ENCODE results near the gene OR2A25. TPM values are rescaled to one million over a fixed set of nuclear protein-coding genes. Genes with fewer than 3 reads are reported as not detected.

OR2A25 gene
- total and polyA plus RNA-seq, 2 experiments from 2014 or later = not detected

DNA sequence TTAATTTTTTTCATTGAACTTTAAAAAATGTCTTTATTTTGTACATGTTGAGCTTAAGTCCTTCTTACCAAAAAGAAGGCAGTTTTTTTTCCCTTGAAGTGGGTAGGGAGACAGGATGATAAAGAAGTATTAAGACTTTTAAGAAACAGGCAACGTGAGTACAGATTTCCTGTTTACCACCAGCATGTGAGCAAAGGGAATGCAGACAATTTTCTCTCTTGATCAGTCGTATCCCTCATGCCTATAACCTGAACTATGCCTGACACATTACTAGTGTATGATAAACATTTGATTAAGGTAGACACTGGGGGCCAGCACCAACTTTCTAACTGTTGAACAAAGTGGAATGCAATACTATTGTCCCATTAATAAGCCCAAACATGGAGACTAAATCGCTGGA lies 31.0 kb downstream of the OR2A25 start:
- Histone ChIP-seq H3K9me2 (replicated peaks; ENCODE audit: insufficient read depth) (no peaks in the 10 kb centered on the region), H3K79me2 (no peaks in the 10 kb centered on the region), H3K36me3 (replicated peaks; ENCODE audit: insufficient read depth, low read depth) (no peaks in the 10 kb centered on the region), H3K4me1 (ENCODE audit: insufficient read depth) (no peaks in the 10 kb centered on the region), H2AFZ (no peak overlapping the region), H3K4me3 (no peak overlapping the region), H3K27ac (no peak overlapping the region), H3K4me2 (no peak overlapping the region), H3K27me3 (no peaks in the 10 kb centered on the region), H3K9me3 (ENCODE audit: low read depth) (no peaks in the 10 kb centered on the region), H4K20me1 (ENCODE audit: insufficient read depth, poor library complexity, severe bottlenecking) (no peaks in the 10 kb centered on the region)
- DNase-seq (ENCODE audit: low spot score) = no peak
- WGBS (ENCODE audit: low lambda C conversion rate, missing lambda C conversion rate) = 65% methylated on average over 3 of the region's 3 CpGs
- TF ChIP-seq, protein P1, sequence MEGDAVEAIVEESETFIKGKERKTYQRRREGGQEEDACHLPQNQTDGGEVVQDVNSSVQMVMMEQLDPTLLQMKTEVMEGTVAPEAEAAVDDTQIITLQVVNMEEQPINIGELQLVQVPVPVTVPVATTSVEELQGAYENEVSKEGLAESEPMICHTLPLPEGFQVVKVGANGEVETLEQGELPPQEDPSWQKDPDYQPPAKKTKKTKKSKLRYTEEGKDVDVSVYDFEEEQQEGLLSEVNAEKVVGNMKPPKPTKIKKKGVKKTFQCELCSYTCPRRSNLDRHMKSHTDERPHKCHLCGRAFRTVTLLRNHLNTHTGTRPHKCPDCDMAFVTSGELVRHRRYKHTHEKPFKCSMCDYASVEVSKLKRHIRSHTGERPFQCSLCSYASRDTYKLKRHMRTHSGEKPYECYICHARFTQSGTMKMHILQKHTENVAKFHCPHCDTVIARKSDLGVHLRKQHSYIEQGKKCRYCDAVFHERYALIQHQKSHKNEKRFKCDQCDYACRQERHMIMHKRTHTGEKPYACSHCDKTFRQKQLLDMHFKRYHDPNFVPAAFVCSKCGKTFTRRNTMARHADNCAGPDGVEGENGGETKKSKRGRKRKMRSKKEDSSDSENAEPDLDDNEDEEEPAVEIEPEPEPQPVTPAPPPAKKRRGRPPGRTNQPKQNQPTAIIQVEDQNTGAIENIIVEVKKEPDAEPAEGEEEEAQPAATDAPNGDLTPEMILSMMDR (IDR thresholded peaks at IDR 0.05; ENCODE audit: poor library complexity) = no peak
- TF ChIP-seq EZH2phosphoT487 (IDR thresholded peaks at IDR 0.05; ENCODE audit: low read depth, severe bottlenecking, unreplicated experiment) = no peak
- no peak for TF ChIP-seq EZH2 (IDR thresholded peaks at IDR 0.05; ENCODE audit: borderline replicate concordance)

GRCh38 chr7:144102041-144102440 lies 32.4 kb downstream of the OR2A25 start:
- Histone ChIP-seq H2AFZ (no peak overlapping the region), H3K4me1 (ENCODE audit: insufficient read depth) (no peaks in the 10 kb centered on the region), H3K36me3 (replicated peaks; ENCODE audit: insufficient read depth, low read depth) (no peaks in the 10 kb centered on the region), H3K4me2 (no peak overlapping the region), H3K9me2 (replicated peaks; ENCODE audit: insufficient read depth) (no peaks in the 10 kb centered on the region), H3K27me3 (no peaks in the 10 kb centered on the region), H4K20me1 (ENCODE audit: insufficient read depth, poor library complexity, severe bottlenecking) (no peaks in the 10 kb centered on the region), H3K4me3 (no peak overlapping the region), H3K27ac (no peak overlapping the region), H3K9me3 (ENCODE audit: low read depth) (no peaks in the 10 kb centered on the region), H3K79me2 (no peaks in the 10 kb centered on the region)
- TF ChIP-seq, protein P1 (IDR thresholded peaks at IDR 0.05; ENCODE audit: poor library complexity) = no peak
- TF ChIP-seq EZH2 (IDR thresholded peaks at IDR 0.05; ENCODE audit: borderline replicate concordance) (no peak), EZH2phosphoT487 (IDR thresholded peaks at IDR 0.05; ENCODE audit: low read depth, severe bottlenecking, unreplicated experiment) (no peak)
- DNase-seq (ENCODE audit: low spot score) = no peak

GRCh38 chr7:144105211-144105610 lies 35.6 kb downstream of the OR2A25 start:
- Histone ChIP-seq H4K20me1 (ENCODE audit: insufficient read depth, poor library complexity, severe bottlenecking) (no peaks in the 10 kb centered on the region), H2AFZ (no peak overlapping the region), H3K4me2 (no peak overlapping the region), H3K9me2 (replicated peaks; ENCODE audit: insufficient read depth) (no peaks in the 10 kb centered on the region), H3K4me3 (no peak overlapping the region), H3K79me2 (no peaks in the 10 kb centered on the region), H3K4me1 (ENCODE audit: insufficient read depth) (no peaks in the 10 kb centered on the region), H3K36me3 (replicated peaks; ENCODE audit: insufficient read depth, low read depth) (no peaks in the 10 kb centered on the region), H3K27ac (no peak overlapping the region), H3K9me3 (ENCODE audit: low read depth) (no peaks in the 10 kb centered on the region), H3K27me3 (no peaks in the 10 kb centered on the region)
- TF ChIP-seq, protein P1 (IDR thresholded peaks at IDR 0.05; ENCODE audit: poor library complexity) = no peak
- TF ChIP-seq EZH2 (IDR thresholded peaks at IDR 0.05; ENCODE audit: borderline replicate concordance) (no peak), EZH2phosphoT487 (IDR thresholded peaks at IDR 0.05; ENCODE audit: low read depth, severe bottlenecking, unreplicated experiment) (no peak)
- DNase-seq (ENCODE audit: low spot score) = no peak

- Histone ChIP-seq H4K20me1 (ENCODE audit: insufficient read depth, poor library complexity, severe bottlenecking) (no peaks in the 10 kb centered on the region), H3K79me2 (no peaks in the 10 kb centered on the region), H3K9me3 (ENCODE audit: low read depth) (no peaks in the 10 kb centered on the region), H3K27ac (no peak within 1 kb of the TSS), H3K27me3 (no peaks in the 10 kb centered on the region), H3K4me2 (no peak within 1 kb of the TSS), H3K9me2 (replicated peaks; ENCODE audit: insufficient read depth) (no peaks in the 10 kb centered on the region), H3K4me1 (ENCODE audit: insufficient read depth) (no peaks in the 10 kb centered on the region), H3K4me3 (no peak within 1 kb of the TSS), H2AFZ (no peak within 1 kb of the TSS), H3K36me3 (replicated peaks; ENCODE audit: insufficient read depth, low read depth) (no peaks in the 10 kb centered on the region)
- DNase-seq (ENCODE audit: low spot score) = no peak
- WGBS (ENCODE audit: low lambda C conversion rate, missing lambda C conversion rate) = 93% methylated on average over 2 of the region's 2 CpGs
- TF ChIP-seq EZH2phosphoT487 (IDR thresholded peaks at IDR 0.05; ENCODE audit: low read depth, severe bottlenecking, unreplicated experiment) = no peak
- no peak for TF ChIP-seq EZH2 (IDR thresholded peaks at IDR 0.05; ENCODE audit: borderline replicate concordance)
Measured at GRCh38 chr7:144109283-144109682, 39.7 kb downstream of the OR2A25 start, which contains the start of gene OR2A2. Gene OR2A2 (plus strand): TSS chr7:144109583. CDS start chr7:144109583, 0 bp downstream.
